K562 (cell line): ENCODE data around the gene CERS6. TPM values are rescaled to one million over a fixed set of nuclear protein-coding genes. Genes with fewer than 3 reads are reported as not detected.

Source experiments
- ATAC-seq: fragments of 200-7000 bp; cut with Tn5 transposase; 3 replicates; pipeline ENCODE4 v1.9.1; 2020; ENCODE audit warnings: moderate library complexity
- BruUV-seq: library from RNA; stranded (reverse); fragments of 400-500 nt; replicated peaks from 2 replicates; lab custom pipeline; 2021; lab: Mats Ljungman, UMichigan
- CTCF ChIA-PET: fragments of 300-600 bp; formaldehyde crosslinking; extraction: SDS; loops from one replicate; lab custom pipeline; 2021; ENCODE audit warnings: low intra/inter-chr PET ratio; lab: Yijun Ruan, JAX
- POLR2A ChIA-PET: fragments of 300-600, 350-650 bp; sonication (Branson Sonifier 250); formaldehyde crosslinking; extraction: SDS; loops from one replicate; lab custom pipeline; 2021; ENCODE audit warnings: antibody characterized with exemption, inconsistent platforms; lab: Yijun Ruan, JAX
- DNase-seq, 4 experiments: peaks; one replicate each; pipeline versions ENCODE4 v3.0.0 to v3.0.0-alpha.2; 2011 to 2018; ENCODE audit warnings: low spot score in 3 of 4, mixed read lengths in 3 of 4; ENCODE audit errors: extremely low read depth in 1 of 4
- FAIRE-seq: peaks from 2 replicates; lab custom pipeline; 2011; peaks lifted over from hg19 to GRCh38; lab: Jason Lieb, UNC
- H2AFZ ChIP-seq: 2 replicates; pipeline ENCODE4 v1.6.0; 2011; ENCODE audit warnings: low read depth, low read length, control low read depth, inconsistent platforms
- H3K27ac ChIP-seq: fragments of 200-600 bp; 3 replicates; pipeline ENCODE4 v1.8.0; 2011; ENCODE audit warnings: low read depth, mild to moderate bottlenecking, control low read depth, inconsistent platforms, low read length, moderate library complexity, mixed read lengths; ENCODE audit errors: extremely low read depth
- H3K27me3 ChIP-seq, 2 experiments: fragments of 300-600 bp in 1 of 2; 2 replicates in 1 of 2; 3 replicates in 1 of 2; pipeline versions ENCODE4 v1.6.0 to v1.8.0; 2011; ENCODE audit warnings: inconsistent platforms in 2 of 2, low read length in 2 of 2, mild to moderate bottlenecking in 1 of 2, mixed read lengths in 1 of 2, moderate library complexity in 1 of 2; ENCODE audit not compliant: control insufficient read depth in 2 of 2, insufficient read depth in 2 of 2
- H3K36me3 ChIP-seq: fragments of 300-600 bp; 3 replicates; pipeline ENCODE4 v1.8.0; 2011; ENCODE audit warnings: mild to moderate bottlenecking, low read length, inconsistent platforms; ENCODE audit not compliant: control insufficient read depth, insufficient read depth
- H3K4me1 ChIP-seq, 2 experiments: fragments of 200-600 bp in 1 of 2; replicated peaks in 1 of 2; 2 replicates in 1 of 2; 3 replicates in 1 of 2; pipeline versions ENCODE4 v1.5.1 to v1.8.0; 2011; ENCODE audit warnings: inconsistent platforms in 2 of 2, low read length in 2 of 2, mild to moderate bottlenecking in 1 of 2, mixed read lengths in 1 of 2, moderate library complexity in 1 of 2; ENCODE audit not compliant: control insufficient read depth in 2 of 2, insufficient read depth in 2 of 2
- H3K4me2 ChIP-seq: 2 replicates; pipeline ENCODE4 v1.6.1; 2011; ENCODE audit warnings: low read length, control low read depth, inconsistent platforms, mixed read lengths; ENCODE audit not compliant: insufficient read depth
- H3K4me3 ChIP-seq: fragments of 200-600 bp; sonication (generic), shearing (Covaris generic); 2 replicates; pipeline ENCODE4 v1.5.1; 2016; ENCODE audit warnings: control low read depth, inconsistent platforms
- H3K79me2 ChIP-seq: fragments of 200-600 bp; 3 replicates; pipeline ENCODE4 v1.8.0; 2011; ENCODE audit warnings: low read length, inconsistent platforms; ENCODE audit not compliant: control insufficient read depth, insufficient read depth
- H3K9ac ChIP-seq, 2 experiments: 2 replicates each; pipeline versions ENCODE4 v1.6.0 to v1.6.1; 2011; ENCODE audit warnings: low read depth in 2 of 2, low read length in 2 of 2, control low read depth in 1 of 2, inconsistent platforms in 1 of 2, mild to moderate bottlenecking in 1 of 2, mixed read lengths in 1 of 2; ENCODE audit not compliant: insufficient read depth in 1 of 2
- H3K9me1 ChIP-seq: one replicate; pipeline ENCODE4 v1.6.0; 2011; ENCODE audit warnings: inconsistent platforms, mild to moderate bottlenecking, low read length, moderate library complexity; ENCODE audit not compliant: control insufficient read depth, insufficient read depth
- H3K9me3 ChIP-seq: replicated peaks from 2 replicates; pipeline ENCODE4 v1.5.1; 2011; ENCODE audit warnings: low read depth, low read length, inconsistent platforms; ENCODE audit not compliant: control insufficient read depth, insufficient read depth
- H4K20me1 ChIP-seq: replicated peaks from 2 replicates; pipeline ENCODE4 v1.6.1; 2011; ENCODE audit warnings: low read length, inconsistent platforms, mixed read lengths; ENCODE audit not compliant: control insufficient read depth, insufficient read depth
- ATF2 ChIP-seq: sonication (generic); formaldehyde crosslinking; IDR thresholded peaks from 2 replicates; pipeline ENCODE4 v1.8.1; 2022; ENCODE audit warnings: missing genetic modification reagents
- BMI1 ChIP-seq: fragments of 150-350 bp; IDR thresholded peaks from 2 replicates; pipeline ENCODE4 v1.6.1; 2014; ENCODE audit warnings: low read length
- ELF4 ChIP-seq: fragments of 450-650 bp; formaldehyde crosslinking; IDR thresholded peaks from 2 replicates; pipeline ENCODE4 v1.4.0; 2022; ENCODE audit warnings: missing genetic modification characterization
- GATA2 ChIP-seq: sonication (generic); formaldehyde crosslinking; IDR thresholded peaks from 2 replicates; pipeline ENCODE4 v1.4.0; 2020; ENCODE audit warnings: mild to moderate bottlenecking, missing genetic modification reagents
- NFE2 ChIP-seq: IDR thresholded peaks from 2 replicates; pipeline ENCODE4 v1.6.1; 2014; ENCODE audit warnings: antibody characterized with exemption, low read depth
- POLR3A ChIP-seq: IDR thresholded peaks from 2 replicates; pipeline ENCODE4 v1.6.1; 2011; ENCODE audit warnings: borderline replicate concordance, mild to moderate bottlenecking, moderate library complexity; ENCODE audit not compliant: insufficient read length, insufficient read depth; ENCODE audit errors: extremely low read depth
- SMAD1 ChIP-seq: fragments of 150-350 bp; IDR thresholded peaks from 2 replicates; pipeline ENCODE4 v1.6.1; 2014; ENCODE audit warnings: low read length, low read depth; ENCODE audit not compliant: partially characterized antibody
- ZBTB8A ChIP-seq: fragments of 450-650 bp; IDR thresholded peaks from 2 replicates; pipeline ENCODE4 v1.6.1; 2018; ENCODE audit warnings: mild to moderate bottlenecking, moderate library complexity; ENCODE audit not compliant: partially characterized antibody
- ZNF274 ChIP-seq: IDR thresholded peaks from 2 replicates; pipeline ENCODE4 v1.6.1; 2011; ENCODE audit warnings: low read depth, mild to moderate bottlenecking, low read length, moderate library complexity, borderline replicate concordance
- ZNF398 ChIP-seq: fragments of 250-450 bp; sonication (Bioruptor Pico); IDR thresholded peaks from 2 replicates; pipeline ENCODE4 v1.8.0; 2021; ENCODE audit warnings: moderate library complexity, mild to moderate bottlenecking, inconsistent platforms
- in situ Hi-C: fragments of 300-500 bp; cut with MboI; formaldehyde crosslinking; loops from 4 replicates; pipeline ENCODE4 v1.15.0; 2018; ENCODE audit warnings: inconsistent platforms, mixed read lengths
- intact Hi-C: fragments of 100-400 bp; cut with micrococcal nuclease; formaldehyde crosslinking; loops from 2 replicates; pipeline ENCODE4 v1.14.2; 2022
- polyA plus RNA-seq, 8 experiments: library from polyadenylated mRNA; depleted of rRNA in 4 of 8; stranded (reverse) in 5 of 8; unstranded in 3 of 8; fragments of >200 nt; fragmentation: Nextera tagmentation in 2 of 8; fragmentation: Illumina TruSeq in 1 of 8; extraction: Ambion mirVana in 2 of 8; extraction: Trizol in 1 of 8; gene quantifications; 2 replicates each; pipeline versions ENCODE4 v1.2.1 to v1.2.3, GENCODE V29; 2011 to 2014; ENCODE audit warnings: inconsistent platforms in 1 of 8, missing spikeins in 1 of 8
- total RNA-seq, 7 experiments: library from RNA; depleted of rRNA in 6 of 7; stranded (reverse); fragments of >200 nt in 6 of 7; fragmentation: Illumina TruSeq in 2 of 7; extraction: Trizol in 2 of 7; gene quantifications; 2 replicates each; pipeline versions ENCODE4 v1.2.1 to v1.2.3, GENCODE V29; 2011 to 2021; ENCODE audit warnings: low replicate concordance in 1 of 7
- TF ChIP-seq, protein P1 (sequence below): fragments of 450-650 bp; IDR thresholded peaks from 2 replicates; pipeline ENCODE4 v1.6.1; 2016; ENCODE audit warnings: mild to moderate bottlenecking

The CERS6 gene
- total and polyA plus RNA-seq, 9 of the 15 experiments (the other 6 are each of a cell fraction or from before 2014, with no cell fraction given) = 1.6 to 13.6 (median 11.4) TPM

GRCh38 chr2:168448980-168449379, 7.1 kb upstream of the CERS6 start:
- DNase-seq = no peak
- no peak overlapping the region for H3K4me3 ChIP-seq
- BruUV-seq = no TSS peak
- no peak overlapping the region for H3K4me2 ChIP-seq
- no peak for ATAC-seq
- no peaks in the 10 kb centered on the region for H3K9me3 ChIP-seq
- H3K27me3 ChIP-seq = no peaks in the 10 kb centered on the region
- no peaks in the 10 kb centered on the region for H3K4me1 ChIP-seq
- H3K27ac ChIP-seq = no peak overlapping the region
- intact Hi-C loops (no loop called here), in situ Hi-C loops (no loop called here)
- no peaks in the 10 kb centered on the region for H4K20me1 ChIP-seq
- TF ChIP-seq GATA2 = no peak
- no peak for TF ChIP-seq ZNF274
- no peak for TF ChIP-seq BMI1
- no peak for TF ChIP-seq ATF2
- TF ChIP-seq NFE2 = no peak
- TF ChIP-seq POLR3A = no peak
- TF ChIP-seq ELF4 (CRISPR knock-in tag) = no peak
- TF ChIP-seq SMAD1 = no peak
- TF ChIP-seq ZNF398 (CRISPR knock-in tag) = no peak
- no peak for TF ChIP-seq ZBTB8A
- TF ChIP-seq, protein P1, sequence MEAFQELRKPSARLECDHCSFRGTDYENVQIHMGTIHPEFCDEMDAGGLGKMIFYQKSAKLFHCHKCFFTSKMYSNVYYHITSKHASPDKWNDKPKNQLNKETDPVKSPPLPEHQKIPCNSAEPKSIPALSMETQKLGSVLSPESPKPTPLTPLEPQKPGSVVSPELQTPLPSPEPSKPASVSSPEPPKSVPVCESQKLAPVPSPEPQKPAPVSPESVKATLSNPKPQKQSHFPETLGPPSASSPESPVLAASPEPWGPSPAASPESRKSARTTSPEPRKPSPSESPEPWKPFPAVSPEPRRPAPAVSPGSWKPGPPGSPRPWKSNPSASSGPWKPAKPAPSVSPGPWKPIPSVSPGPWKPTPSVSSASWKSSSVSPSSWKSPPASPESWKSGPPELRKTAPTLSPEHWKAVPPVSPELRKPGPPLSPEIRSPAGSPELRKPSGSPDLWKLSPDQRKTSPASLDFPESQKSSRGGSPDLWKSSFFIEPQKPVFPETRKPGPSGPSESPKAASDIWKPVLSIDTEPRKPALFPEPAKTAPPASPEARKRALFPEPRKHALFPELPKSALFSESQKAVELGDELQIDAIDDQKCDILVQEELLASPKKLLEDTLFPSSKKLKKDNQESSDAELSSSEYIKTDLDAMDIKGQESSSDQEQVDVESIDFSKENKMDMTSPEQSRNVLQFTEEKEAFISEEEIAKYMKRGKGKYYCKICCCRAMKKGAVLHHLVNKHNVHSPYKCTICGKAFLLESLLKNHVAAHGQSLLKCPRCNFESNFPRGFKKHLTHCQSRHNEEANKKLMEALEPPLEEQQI = no peak
- H3K36me3 ChIP-seq = no peaks in the 10 kb centered on the region
- no peak overlapping the region for H2AFZ ChIP-seq
- no peaks in the 10 kb centered on the region for H3K79me2 ChIP-seq
- no peak overlapping the region for H3K9ac ChIP-seq
- ChIA-PET POLR2A (no interaction called here), CTCF (no interaction called here)
- no peak for FAIRE-seq
- H3K9me1 ChIP-seq = no peaks in the 10 kb centered on the region
